H9 (cell line): Measurements from ENCODE around the gene PCF11. TPM values are rescaled to one million over a fixed set of nuclear protein-coding genes. Genes with fewer than 3 reads are reported as not detected.

Experiments used
- DNase-seq: peaks from one replicate; pipeline ENCODE4 v3.0.0-alpha.2; 2017
- H2AFZ ChIP-seq: one replicate; pipeline ENCODE4 v1.6.1; 2013; ENCODE audit warnings: mild to moderate bottlenecking, low read length, control low read depth, moderate library complexity
- H2AK5ac ChIP-seq: 2 replicates; pipeline ENCODE4 v1.6.1; 2013; ENCODE audit warnings: low read length, control low read depth, mixed read lengths; ENCODE audit not compliant: insufficient read length
- H2BK120ac ChIP-seq: one replicate; pipeline ENCODE4 v1.6.1; 2013; ENCODE audit warnings: low read depth, mild to moderate bottlenecking, low read length, control low read depth, inconsistent platforms; ENCODE audit not compliant: poor library complexity, severe bottlenecking
- H2BK12ac ChIP-seq: 2 replicates; pipeline ENCODE4 v1.6.1; 2013; ENCODE audit warnings: low read length, control low read depth, mixed read lengths, low read depth; ENCODE audit not compliant: insufficient read length
- H2BK15ac ChIP-seq: 2 replicates; pipeline ENCODE4 v1.6.1; 2013; ENCODE audit warnings: low read depth, low read length, control low read depth
- H2BK20ac ChIP-seq: one replicate; pipeline ENCODE4 v1.6.1; 2013; ENCODE audit warnings: low read depth, mild to moderate bottlenecking, low read length, control low read depth, inconsistent platforms; ENCODE audit not compliant: poor library complexity, severe bottlenecking
- H2BK5ac ChIP-seq: 2 replicates; pipeline ENCODE4 v1.6.1; 2013; ENCODE audit warnings: low read length, control low read depth, mixed read lengths; ENCODE audit not compliant: insufficient read length
- H3K14ac ChIP-seq: 2 replicates; pipeline ENCODE4 v1.6.1; 2013; ENCODE audit warnings: low read length, control low read depth; ENCODE audit not compliant: insufficient read depth
- H3K18ac ChIP-seq: 2 replicates; pipeline ENCODE4 v1.6.1; 2013; ENCODE audit warnings: low read depth, mild to moderate bottlenecking, mixed read lengths, low read length, control low read depth; ENCODE audit not compliant: insufficient read length
- H3K23ac ChIP-seq: 2 replicates; pipeline ENCODE4 v1.6.1; 2013; ENCODE audit warnings: low read length, control low read depth, mixed read lengths, low read depth; ENCODE audit not compliant: insufficient read length
- H3K23me2 ChIP-seq: 2 replicates; pipeline ENCODE4 v1.6.1; 2013; ENCODE audit warnings: low read depth, mild to moderate bottlenecking, mixed read lengths, low read length, control low read depth; ENCODE audit not compliant: insufficient read length, poor library complexity, severe bottlenecking
- H3K27ac ChIP-seq: 2 replicates; pipeline ENCODE4 v1.5.1; 2013; ENCODE audit warnings: low read length, control low read depth, mixed read lengths, low read depth; ENCODE audit not compliant: insufficient read length
- H3K27me3 ChIP-seq: 2 replicates; pipeline ENCODE4 v1.6.1; 2013; ENCODE audit warnings: low read length, control low read depth, inconsistent platforms; ENCODE audit not compliant: insufficient read depth
- H3K4ac ChIP-seq: 2 replicates; pipeline ENCODE4 v1.6.1; 2013; ENCODE audit warnings: low read depth, mild to moderate bottlenecking, control low read depth, inconsistent platforms, low read length, moderate library complexity
- H3K4me1 ChIP-seq: 2 replicates; pipeline ENCODE4 v1.6.1; 2013; ENCODE audit warnings: low read length, control low read depth, inconsistent platforms; ENCODE audit not compliant: insufficient read depth
- H3K4me2 ChIP-seq: 2 replicates; pipeline ENCODE4 v1.6.1; 2013; ENCODE audit warnings: low read length, control low read depth, mixed read lengths; ENCODE audit not compliant: insufficient read length, insufficient read depth
- H3K56ac ChIP-seq: 2 replicates; pipeline ENCODE4 v1.6.1; 2013; ENCODE audit warnings: low read depth, mild to moderate bottlenecking, mixed read lengths, low read length, control low read depth; ENCODE audit not compliant: insufficient read length
- H3K79me1 ChIP-seq: 2 replicates; pipeline ENCODE4 v1.6.1; 2013; ENCODE audit warnings: low read depth, mild to moderate bottlenecking, moderate library complexity, low read length, control low read depth, inconsistent platforms; ENCODE audit not compliant: insufficient read depth, poor library complexity, severe bottlenecking
- H3K79me2 ChIP-seq: 2 replicates; pipeline ENCODE4 v1.6.1; 2013; ENCODE audit warnings: low read length, control low read depth, inconsistent platforms; ENCODE audit not compliant: insufficient read depth
- H3K9ac ChIP-seq: 2 replicates; pipeline ENCODE4 v1.6.1; 2013; ENCODE audit warnings: low read length, control low read depth, mixed read lengths; ENCODE audit not compliant: insufficient read length; ENCODE audit errors: extremely low read depth
- H3K9me3 ChIP-seq: one replicate; pipeline ENCODE4 v1.6.1; 2013; ENCODE audit warnings: low read depth, low read length, inconsistent platforms; ENCODE audit not compliant: control insufficient read depth
- H3T11ph ChIP-seq: one replicate; pipeline ENCODE4 v1.6.1; 2013; ENCODE audit warnings: mild to moderate bottlenecking, low read length, control low read depth, inconsistent platforms
- H4K20me1 ChIP-seq: one replicate; pipeline ENCODE4 v1.6.1; 2013; ENCODE audit not compliant: control insufficient read depth, insufficient read length, insufficient read depth
- H4K5ac ChIP-seq: 2 replicates; pipeline ENCODE4 v1.6.1; 2013; ENCODE audit warnings: low read depth, mild to moderate bottlenecking, mixed read lengths, low read length, control low read depth; ENCODE audit not compliant: insufficient read length
- H4K8ac ChIP-seq: replicated peaks from 2 replicates; pipeline ENCODE4 v1.6.1; 2013; ENCODE audit warnings: low read length, control low read depth, mixed read lengths, low read depth; ENCODE audit not compliant: insufficient read length
- H4K91ac ChIP-seq: 2 replicates; pipeline ENCODE4 v1.6.1; 2013; ENCODE audit warnings: low read depth, mild to moderate bottlenecking, moderate library complexity, mixed read lengths, low read length, control low read depth; ENCODE audit not compliant: insufficient read length
- H3K27ac Mint-ChIP-seq, 3 experiments: 2 replicates in 2 of 3; 3 replicates in 1 of 3; pipeline ENCODE4 v1.8.0; 2020 to 2021; ENCODE audit warnings: mixed read lengths in 3 of 3, mild to moderate bottlenecking in 1 of 3, moderate library complexity in 1 of 3
- H3K27me3 Mint-ChIP-seq: 2 replicates; pipeline ENCODE4 v1.8.0; 2021; ENCODE audit warnings: low read depth, mild to moderate bottlenecking, moderate library complexity, mixed read lengths
- H3K36me3 Mint-ChIP-seq, 3 experiments: 2 replicates in 2 of 3; 3 replicates in 1 of 3; pipeline ENCODE4 v1.8.0; 2020 to 2021; ENCODE audit warnings: low read depth in 3 of 3, mixed read lengths in 3 of 3; ENCODE audit not compliant: insufficient read depth in 1 of 3
- H3K4me1 Mint-ChIP-seq, 2 experiments: 2 replicates each; pipeline ENCODE4 v1.8.0; 2020; ENCODE audit warnings: mixed read lengths in 2 of 2
- H3K4me3 Mint-ChIP-seq, 2 experiments: 2 replicates in 1 of 2; 3 replicates in 1 of 2; pipeline ENCODE4 v1.8.0; 2020 to 2021; ENCODE audit warnings: mild to moderate bottlenecking in 2 of 2, mixed read lengths in 2 of 2, moderate library complexity in 1 of 2
- H3K9me3 Mint-ChIP-seq, 2 experiments: 2 replicates in 1 of 2; 3 replicates in 1 of 2; pipeline ENCODE4 v1.8.0; 2020; ENCODE audit warnings: mild to moderate bottlenecking in 2 of 2, mixed read lengths in 2 of 2, moderate library complexity in 1 of 2
- total RNA-seq: library from RNA; stranded (reverse); gene quantifications from 2 replicates; pipeline ENCODE4 v1.2.1, GENCODE V29; 2021
- TF ChIP-seq, protein P1 (sequence below): fragments of 200-600 bp; sonication (generic); conservative IDR thresholded peaks from 3 replicates; pipeline ENCODE4 v1.8.0; 2021; ENCODE audit warnings: antibody characterized with exemption, mild to moderate bottlenecking

Gene PCF11
- total RNA-seq, 1 experiment from 2014 or later = 50.9 TPM

DNA sequence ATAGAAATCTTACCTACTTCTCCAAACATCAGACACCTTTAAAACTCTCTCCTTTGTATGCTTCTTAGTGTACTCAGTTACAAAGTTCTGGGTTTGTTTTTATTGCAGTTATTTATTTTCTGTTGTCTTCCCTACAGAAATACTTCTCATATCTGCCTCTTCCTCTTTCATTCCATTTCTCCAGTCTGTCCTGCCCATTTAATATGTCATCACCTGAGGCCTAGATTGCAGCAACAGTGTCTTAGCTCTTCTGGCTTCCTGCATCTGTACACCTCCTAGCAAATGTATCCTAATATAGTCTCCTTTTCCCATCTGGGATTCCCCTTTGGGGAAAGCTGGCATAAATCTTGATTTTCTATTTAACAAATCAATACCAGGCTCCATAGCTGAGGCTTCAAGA, 34.9 kb upstream of the PCF11 start:
- H3K4me1 Mint-ChIP-seq = peaks cover 0 to 5% of the 10 kb centered on the region in 2 experiments; a peak in 1 of 4 replicates
- H3K27ac Mint-ChIP-seq = no peak overlapping the region

More for the DNA sequence above, 34.9 kb upstream of the PCF11 start:
- Mint-ChIP-seq H3K9me3 (no peaks in the 10 kb centered on the region), H3K36me3 (no peaks in the 10 kb centered on the region), H3K4me3 (no peak overlapping the region), H3K27me3 (peaks cover 3% of the 10 kb centered on the region)
- Histone ChIP-seq H3K56ac (no peak overlapping the region), H4K8ac (no peak overlapping the region), H3K23me2 (no peaks in the 10 kb centered on the region), H3K9ac (no peak overlapping the region), H3K4me2 (no peak overlapping the region), H3K14ac (no peak overlapping the region), H2AK5ac (no peak overlapping the region), H3K23ac (no peak overlapping the region), H4K91ac (no peak overlapping the region), H2BK5ac (no peak overlapping the region), H4K5ac (no peak overlapping the region), H3K27me3 (no peaks in the 10 kb centered on the region), H3K4me1 (no peaks in the 10 kb centered on the region), H3K79me2 (no peaks in the 10 kb centered on the region), H3K4ac (no peak overlapping the region), H3K18ac (no peak overlapping the region), H3K9me3 (no peaks in the 10 kb centered on the region), H3T11ph (no peak overlapping the region), H4K20me1 (no peaks in the 10 kb centered on the region), H2BK20ac (no peak overlapping the region), H2BK12ac (no peak overlapping the region), H2BK120ac (no peak overlapping the region), H3K27ac (no peak overlapping the region), H2BK15ac (no peak overlapping the region), H2AFZ (no peak overlapping the region), H3K79me1 (no peaks in the 10 kb centered on the region)
- TF ChIP-seq, protein P1, sequence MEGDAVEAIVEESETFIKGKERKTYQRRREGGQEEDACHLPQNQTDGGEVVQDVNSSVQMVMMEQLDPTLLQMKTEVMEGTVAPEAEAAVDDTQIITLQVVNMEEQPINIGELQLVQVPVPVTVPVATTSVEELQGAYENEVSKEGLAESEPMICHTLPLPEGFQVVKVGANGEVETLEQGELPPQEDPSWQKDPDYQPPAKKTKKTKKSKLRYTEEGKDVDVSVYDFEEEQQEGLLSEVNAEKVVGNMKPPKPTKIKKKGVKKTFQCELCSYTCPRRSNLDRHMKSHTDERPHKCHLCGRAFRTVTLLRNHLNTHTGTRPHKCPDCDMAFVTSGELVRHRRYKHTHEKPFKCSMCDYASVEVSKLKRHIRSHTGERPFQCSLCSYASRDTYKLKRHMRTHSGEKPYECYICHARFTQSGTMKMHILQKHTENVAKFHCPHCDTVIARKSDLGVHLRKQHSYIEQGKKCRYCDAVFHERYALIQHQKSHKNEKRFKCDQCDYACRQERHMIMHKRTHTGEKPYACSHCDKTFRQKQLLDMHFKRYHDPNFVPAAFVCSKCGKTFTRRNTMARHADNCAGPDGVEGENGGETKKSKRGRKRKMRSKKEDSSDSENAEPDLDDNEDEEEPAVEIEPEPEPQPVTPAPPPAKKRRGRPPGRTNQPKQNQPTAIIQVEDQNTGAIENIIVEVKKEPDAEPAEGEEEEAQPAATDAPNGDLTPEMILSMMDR = no peak
- no peak for DNase-seq
